ENCODE measurements around the gene TSPAN33.

DNA sequence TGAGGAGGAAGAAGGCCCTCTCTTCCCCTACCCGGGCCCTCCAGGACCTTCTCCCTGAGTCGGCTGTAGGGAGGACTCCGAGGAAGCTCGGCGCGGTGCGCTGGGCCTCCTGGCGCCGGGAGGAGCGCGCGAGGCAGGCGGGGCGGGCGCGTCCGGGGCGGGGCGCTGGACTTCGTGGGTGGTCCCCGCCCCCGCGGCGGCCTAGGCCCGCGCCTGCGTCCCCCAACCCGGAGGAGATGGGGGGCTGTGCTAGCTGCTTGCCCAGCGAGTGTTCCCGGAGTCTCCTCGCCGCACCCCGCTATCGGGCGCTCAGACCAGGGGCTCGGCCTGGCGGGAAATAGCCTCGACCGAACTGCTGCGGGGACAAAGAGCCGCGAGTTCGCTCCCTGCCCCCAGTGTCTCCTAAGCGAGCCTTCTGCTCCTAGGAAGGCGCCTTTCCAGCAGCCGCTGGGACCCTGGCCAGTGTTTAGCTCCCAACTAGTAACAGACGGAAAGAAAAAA lies 24.7 kb downstream of the TSPAN33 start:
- TF ChIP-seq, protein P1, sequence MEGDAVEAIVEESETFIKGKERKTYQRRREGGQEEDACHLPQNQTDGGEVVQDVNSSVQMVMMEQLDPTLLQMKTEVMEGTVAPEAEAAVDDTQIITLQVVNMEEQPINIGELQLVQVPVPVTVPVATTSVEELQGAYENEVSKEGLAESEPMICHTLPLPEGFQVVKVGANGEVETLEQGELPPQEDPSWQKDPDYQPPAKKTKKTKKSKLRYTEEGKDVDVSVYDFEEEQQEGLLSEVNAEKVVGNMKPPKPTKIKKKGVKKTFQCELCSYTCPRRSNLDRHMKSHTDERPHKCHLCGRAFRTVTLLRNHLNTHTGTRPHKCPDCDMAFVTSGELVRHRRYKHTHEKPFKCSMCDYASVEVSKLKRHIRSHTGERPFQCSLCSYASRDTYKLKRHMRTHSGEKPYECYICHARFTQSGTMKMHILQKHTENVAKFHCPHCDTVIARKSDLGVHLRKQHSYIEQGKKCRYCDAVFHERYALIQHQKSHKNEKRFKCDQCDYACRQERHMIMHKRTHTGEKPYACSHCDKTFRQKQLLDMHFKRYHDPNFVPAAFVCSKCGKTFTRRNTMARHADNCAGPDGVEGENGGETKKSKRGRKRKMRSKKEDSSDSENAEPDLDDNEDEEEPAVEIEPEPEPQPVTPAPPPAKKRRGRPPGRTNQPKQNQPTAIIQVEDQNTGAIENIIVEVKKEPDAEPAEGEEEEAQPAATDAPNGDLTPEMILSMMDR (IDR thresholded peaks at IDR 0.05 in 4 of 5, conservative IDR thresholded peaks at IDR 0.05 in 1 of 5), result no peak
- no peak for TF ChIP-seq POLR2A (IDR thresholded peaks at IDR 0.05)

All from gastrocnemius medialis (tissue), 4 donors.